PC-9 (cell line): ENCODE data around the gene GNAS.

Experiments used
- CTCF ChIP-seq: fragments of 200-600 bp; sonication (generic); conservative IDR thresholded peaks from 2 replicates; pipeline ENCODE4 v1.6.1; 2017; ENCODE audit warnings: mixed run types, antibody characterized with exemption, mild to moderate bottlenecking, moderate library complexity
- EZH2 ChIP-seq: fragments of 200-600 bp; sonication (generic); IDR thresholded peaks from 2 replicates; pipeline ENCODE4 v1.8.0; 2017; ENCODE audit warnings: antibody characterized with exemption, low read depth

- TF ChIP-seq CTCF (no peak), EZH2 (no peak)
Measured at GRCh38 chr20:58824843-58825242, 27.7 kb upstream of the GNAS start.
